ENCODE data around the gene PNPLA2.

DNA sequence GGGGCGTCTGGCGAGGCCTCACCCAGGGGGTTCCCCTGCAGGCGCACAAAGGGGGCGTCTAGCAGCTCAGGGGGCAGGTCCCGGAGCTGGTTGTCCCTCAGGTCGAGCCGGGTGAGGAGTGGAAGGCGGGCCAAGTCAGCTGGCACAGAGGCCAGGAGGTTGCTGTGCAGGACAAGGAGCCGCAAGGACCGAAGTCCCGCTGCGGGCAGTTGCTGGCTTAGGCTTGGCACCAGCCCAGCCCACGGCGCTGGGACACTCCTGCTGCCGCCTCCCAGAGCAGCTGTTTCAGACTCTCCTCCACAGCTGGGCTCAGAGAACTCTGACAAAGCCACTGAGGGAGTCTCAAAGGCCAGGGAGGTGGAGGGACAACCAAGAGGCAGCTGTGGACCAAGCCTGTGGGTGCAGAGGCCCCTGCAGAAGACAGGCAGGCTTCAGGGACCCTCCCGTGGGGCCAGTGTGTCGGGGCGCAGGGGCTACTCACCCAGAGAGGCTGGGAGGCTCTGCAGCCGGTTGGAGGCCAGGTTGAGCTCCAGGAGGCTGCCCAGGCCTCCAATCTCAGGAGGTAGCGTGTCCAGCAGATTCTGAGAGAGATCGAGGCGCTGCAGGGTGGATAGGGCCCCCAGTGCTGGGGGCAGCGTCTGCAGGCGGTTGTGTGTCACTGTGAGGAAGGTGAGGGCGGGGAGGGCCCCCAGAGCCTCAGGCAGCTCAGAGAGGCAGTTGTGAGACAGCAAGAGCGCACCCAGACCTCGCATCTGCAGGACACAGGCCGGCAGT is 15.8 kb upstream of the PNPLA2 start:
- TF ChIP-seq, protein P1, sequence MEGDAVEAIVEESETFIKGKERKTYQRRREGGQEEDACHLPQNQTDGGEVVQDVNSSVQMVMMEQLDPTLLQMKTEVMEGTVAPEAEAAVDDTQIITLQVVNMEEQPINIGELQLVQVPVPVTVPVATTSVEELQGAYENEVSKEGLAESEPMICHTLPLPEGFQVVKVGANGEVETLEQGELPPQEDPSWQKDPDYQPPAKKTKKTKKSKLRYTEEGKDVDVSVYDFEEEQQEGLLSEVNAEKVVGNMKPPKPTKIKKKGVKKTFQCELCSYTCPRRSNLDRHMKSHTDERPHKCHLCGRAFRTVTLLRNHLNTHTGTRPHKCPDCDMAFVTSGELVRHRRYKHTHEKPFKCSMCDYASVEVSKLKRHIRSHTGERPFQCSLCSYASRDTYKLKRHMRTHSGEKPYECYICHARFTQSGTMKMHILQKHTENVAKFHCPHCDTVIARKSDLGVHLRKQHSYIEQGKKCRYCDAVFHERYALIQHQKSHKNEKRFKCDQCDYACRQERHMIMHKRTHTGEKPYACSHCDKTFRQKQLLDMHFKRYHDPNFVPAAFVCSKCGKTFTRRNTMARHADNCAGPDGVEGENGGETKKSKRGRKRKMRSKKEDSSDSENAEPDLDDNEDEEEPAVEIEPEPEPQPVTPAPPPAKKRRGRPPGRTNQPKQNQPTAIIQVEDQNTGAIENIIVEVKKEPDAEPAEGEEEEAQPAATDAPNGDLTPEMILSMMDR (IDR thresholded peaks at IDR 0.05): no peak
- no peak for TF ChIP-seq ZFX (IDR thresholded peaks at IDR 0.05; ENCODE audit: borderline replicate concordance)
